ELF-1 (cell line): ENCODE measurements around the gene TNFAIP8L2.
"Not testable (repeated sequence)": the region's sequence is repeated elsewhere in the genome, so short reads cannot be mapped to it uniquely, and the experiment has no call there.

Source experiments
- DNase-seq: peaks from one replicate; pipeline ENCODE4 v3.0.0-alpha.2; 2016; ENCODE audit warnings: low read depth, low spot score

TNFAIP8L2 gene

DNA sequence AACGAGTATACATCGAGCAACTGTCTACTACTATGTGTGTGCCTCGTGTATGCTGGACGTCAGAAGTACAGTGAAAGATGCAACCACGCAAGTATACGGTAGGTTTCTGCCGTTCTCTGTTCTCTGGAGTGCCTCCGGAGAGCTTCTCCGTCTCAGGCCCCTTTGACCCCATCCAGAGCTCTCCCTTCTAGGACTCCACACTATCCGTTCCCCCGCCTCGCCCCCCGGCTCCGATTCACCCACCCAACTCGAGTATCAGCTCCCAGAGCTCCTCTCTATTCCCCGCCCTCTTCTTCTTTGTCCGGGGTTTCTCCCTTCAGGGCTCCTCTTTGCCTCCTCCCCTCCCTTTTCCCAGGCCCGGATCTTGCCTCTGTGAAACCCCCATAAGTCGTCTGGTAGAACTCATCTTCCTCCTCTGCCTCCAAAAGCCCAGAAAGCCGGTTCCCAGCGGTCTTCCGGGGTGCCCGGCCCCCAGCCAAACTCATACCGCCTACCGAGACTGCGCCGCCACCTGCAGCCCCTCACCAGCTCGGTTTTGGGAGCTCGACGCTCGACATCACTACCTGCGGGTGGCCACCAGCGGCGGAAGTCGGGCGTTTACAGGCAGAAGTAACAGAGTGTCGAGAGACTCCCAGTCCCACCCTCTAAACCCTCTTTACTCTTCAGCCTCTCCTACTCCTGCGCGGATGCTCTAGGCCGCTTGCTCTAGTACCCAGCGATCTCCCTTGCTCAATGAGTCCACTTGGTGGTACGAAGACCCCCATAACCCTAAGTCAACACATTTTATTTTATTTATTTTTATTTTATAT, 33.4 kb downstream of the TNFAIP8L2 start, which contains the start of gene VPS72:
Gene VPS72 (minus strand): TSS at position 561 of the 809 bp plus-strand sequence. CDS start 76 bp downstream, at position 485.
- DNase-seq, result peak; percentile 95

DNA sequence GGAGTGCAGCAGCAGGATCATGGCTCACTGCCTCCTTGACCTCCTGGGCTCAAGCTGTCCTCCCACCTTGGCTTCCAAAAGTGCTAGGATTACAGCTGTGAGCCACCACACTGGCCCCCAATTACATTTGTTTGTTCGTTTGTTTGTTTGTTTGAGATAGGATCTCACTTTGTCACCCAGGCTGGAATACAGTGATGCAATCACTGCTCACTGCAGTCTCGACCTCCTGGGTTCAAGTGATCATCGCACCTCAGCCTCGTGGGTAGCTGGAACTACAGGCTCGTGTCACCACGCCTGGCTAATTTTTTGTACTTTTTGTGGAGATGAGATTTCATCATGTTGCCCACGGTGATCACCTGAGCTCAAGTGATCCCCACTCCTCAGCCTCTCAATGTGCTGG, 35.6 kb downstream of the TNFAIP8L2 start:
- DNase-seq, result no peak

DNA sequence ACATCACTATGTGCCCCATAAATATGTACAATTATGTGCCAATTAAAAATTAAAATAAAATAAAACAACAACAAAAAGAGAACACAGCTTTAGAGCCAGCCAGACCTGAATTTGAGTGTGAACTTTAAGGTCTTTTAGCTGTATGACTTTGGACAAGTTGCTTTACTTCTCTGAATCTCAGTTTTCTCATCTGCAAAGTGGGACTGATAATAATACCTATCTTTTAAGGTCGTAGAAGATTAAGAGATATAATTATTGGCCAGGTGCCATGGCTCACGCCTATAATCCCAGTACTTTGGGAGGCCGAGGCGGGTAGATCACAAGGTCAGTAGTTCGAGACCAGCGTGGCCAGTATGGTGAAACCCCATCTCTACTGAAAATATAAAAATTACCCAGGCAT, 36.9 kb downstream of the TNFAIP8L2 start:
- DNase-seq, result no peak

DNA sequence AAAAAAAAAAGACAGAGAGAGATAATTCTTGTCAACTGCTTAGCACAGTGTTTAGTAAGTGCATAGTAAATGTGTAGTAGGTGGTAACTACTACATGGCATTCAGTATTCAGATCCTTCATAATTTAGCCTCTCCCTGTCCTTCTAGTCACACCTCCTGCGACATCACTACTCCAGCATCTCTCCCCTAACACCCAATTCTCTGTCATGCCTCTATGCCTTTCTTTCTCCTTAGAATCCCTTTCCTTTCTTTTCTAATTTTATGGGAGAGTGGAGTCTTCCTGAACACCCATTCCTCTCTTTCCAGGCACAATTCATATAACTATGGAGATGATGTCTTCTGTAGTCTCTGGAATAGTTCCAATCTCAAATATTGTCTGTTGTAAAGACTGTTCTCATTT, 37.4 kb downstream of the TNFAIP8L2 start:
- DNase-seq, result no peak

DNA sequence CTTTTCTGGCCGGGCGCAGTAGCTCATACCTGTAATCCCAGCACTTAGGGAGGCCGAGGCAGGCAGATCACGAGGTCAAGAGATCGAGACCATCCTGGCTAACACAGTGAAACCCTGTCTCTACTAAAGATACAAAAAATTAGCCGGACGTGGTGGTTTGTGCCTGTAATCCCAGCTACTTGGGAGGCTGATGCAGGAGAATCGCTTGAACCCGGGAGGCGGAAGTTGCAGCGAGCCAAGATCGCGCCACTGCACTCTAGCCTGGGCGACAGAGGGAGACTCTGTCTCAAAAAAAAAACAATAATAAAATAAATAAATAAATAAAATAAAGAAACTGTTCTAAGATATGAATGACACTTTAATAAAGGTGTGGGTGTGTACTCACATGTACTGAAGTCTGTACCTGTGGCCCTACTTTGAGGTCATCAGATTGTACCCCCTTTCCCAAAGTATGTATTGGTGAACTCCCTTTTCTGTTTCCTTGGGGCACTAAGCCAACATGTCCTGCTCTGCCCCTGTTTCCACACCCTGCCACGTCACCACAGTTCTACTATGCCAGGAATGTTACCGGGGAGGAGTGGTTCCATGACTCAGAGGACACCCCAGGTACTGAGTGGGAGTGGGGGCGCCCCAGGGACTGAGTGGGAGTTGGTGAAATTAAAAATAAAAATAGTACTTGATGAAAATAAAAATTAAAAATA, 38.6 kb downstream of the TNFAIP8L2 start:
- DNase-seq, result peak; percentile 39

DNA sequence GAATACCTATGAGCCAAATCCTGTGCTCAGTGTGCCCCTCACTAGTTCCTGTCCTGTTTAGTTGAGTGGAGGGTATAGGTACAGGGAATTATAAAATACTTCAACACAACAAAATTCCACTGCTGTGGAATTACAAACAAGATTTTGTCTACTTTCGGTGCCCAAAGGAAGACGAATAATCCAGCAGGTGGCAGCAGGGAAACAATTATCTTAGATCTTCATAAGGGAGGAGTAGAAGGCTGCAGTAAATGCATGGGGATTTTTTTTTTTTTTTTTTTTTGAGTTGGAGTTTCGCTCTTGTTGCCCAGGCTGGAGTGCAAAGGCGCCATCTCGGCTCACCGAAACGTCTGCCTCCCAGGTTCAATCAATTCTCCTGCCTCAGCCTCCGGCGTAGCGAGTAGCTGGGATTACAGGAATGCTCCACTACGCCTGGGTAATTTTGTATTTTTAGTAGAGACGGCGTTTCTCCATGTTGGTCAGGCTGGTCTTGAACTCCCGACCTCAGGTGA, 39.9 kb downstream of the TNFAIP8L2 start:
- peak; percentile 61 for DNase-seq

DNA sequence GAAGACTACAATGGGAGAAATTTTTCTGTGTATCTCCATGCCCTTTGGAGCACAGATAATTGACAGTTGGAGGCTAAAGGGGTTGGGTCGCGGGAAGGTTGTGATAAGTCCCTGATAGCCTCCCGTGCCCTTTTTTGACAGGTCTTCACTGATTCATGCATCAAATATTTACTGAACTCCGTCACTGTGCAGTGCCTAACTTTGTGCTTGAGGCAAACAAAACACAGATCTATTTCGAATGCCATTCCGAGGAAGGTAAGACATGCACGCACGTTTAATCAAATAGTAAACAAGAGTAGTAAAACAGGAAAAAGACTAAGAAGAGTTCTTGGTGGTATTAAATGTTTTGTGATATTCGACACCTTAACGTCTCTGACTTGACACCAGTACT, 41.4 kb downstream of the TNFAIP8L2 start:
- DNase-seq, result no peak

DNA sequence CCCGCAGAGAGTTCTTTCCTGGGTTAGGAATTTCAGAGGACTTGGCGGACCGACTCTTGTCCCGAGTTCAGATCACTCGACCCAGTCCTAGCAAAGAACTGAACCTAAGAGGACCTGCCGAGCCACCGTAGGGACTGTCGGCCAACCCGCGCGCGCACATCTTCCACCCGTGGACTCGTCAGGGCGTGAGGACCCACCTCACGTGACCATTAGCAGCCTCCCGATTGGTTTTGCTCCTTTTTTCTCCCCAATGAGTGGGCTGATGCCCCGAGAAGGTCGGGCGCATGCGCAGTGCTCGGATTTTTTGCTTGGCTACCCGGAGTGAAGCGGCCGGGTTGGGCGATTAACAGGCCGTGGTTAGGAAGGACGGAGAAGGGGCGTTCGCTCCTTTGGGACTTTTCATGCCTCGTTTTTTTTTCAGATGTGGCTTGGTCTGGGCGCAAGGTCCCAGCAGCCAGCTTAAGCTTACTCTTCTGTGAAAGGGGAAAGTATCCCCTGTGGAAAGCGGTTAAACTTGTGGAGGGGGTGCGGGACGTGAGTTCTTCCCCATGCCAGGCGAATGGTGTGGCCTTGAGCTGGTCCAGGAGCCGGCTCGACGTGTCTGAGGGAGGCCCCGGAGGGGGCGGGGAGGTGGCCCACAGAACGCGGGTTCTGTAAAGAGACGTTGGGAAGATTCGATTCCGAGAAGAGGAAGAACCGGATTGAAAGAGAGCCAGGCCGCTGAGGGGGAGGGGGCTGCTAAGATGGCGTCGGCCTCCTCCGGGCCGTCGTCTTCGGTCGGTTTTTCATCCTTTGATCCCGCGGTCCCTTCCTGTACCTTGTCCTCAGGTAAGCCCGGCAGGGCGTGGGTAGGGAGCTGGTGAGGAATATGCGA, 42.0 kb downstream of the TNFAIP8L2 start, which contains the start of gene PIP5K1A:
Gene PIP5K1A (plus strand): TSS at position 299 of the 874 bp plus-strand sequence. CDS start 445 bp downstream, at position 744.
- DNase-seq, result peak; percentile 98

DNA sequence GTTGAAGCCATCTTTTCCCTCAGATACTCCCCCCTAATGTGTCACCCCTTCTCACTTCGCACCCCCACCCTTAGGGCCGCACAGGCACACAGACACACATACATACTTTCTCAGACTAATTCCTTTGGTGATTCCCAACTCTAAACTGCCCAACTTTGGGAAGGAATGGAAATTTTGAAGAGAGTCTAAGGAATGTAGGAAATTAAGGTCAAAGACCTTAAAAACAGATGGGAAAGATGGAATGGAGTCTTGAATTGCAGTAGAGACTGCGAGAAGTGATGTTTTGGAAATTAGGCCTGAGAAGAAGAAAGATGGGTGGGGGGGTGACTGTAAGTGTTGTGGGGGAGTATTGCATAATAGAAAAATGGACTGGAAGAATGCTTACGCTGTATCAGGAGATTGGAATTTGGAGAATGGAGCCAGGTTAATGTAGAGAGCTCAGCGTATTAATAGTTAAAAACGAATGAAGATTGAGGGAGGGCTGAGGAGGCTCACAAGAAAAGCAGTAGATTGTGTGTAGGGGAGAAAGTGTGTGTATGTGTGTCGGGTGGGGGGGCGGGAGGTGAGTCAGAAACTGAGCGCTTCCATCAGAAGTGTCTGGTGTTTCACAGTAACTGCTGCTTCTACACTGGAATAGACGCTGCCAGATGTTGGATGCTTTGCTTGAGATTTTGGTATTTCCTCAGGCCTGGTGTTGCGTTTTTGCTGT, 43.6 kb downstream of the TNFAIP8L2 start:
- DNase-seq, result no peak

DNA sequence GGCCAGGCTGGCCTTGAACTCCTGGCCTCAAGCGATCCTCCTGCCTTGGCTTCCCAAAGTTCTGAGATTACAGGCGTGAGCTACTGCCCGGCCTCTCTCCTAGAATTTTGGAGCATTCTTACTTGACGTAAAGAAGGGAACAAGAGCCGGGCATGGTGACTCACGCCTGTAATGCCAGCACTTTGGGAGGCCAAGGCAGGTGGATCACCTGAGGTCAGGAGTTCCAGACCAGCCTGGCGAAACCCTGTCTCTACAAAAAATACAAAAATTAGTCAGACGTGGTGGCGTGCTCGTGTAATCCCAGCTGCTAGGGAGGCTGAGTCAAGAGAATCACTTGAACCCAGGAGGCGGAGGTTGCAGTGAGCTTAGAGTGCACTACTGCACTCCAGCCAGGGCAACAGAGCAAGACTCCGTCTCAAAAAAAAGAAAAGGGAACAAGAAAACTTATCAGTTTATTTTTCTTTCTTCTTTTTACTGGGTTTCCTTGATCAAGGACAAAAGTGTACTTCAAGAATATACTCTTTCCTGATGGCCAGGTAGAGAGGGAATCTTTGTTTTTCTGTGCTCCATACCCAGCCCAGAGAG, 49.0 kb downstream of the TNFAIP8L2 start:
- DNase-seq, result not testable (repeated sequence)
